Tibial nerve (tissue), 4 donors: ENCODE results near the gene ZC3H10.

Experiments used
- EP300 ChIP-seq, 2 donors: sonication (generic); formaldehyde crosslinking; IDR thresholded peaks; one replicate each; pipeline ENCODE4 v1.6.1; 2017; ENCODE audit warnings: antibody characterized with exemption in 2 of 2, mild to moderate bottlenecking in 1 of 2
- POLR2A ChIP-seq, 2 donors: fragments of 450-650 bp; IDR thresholded peaks; one replicate each; pipeline ENCODE4 v1.6.1; 2017; ENCODE audit warnings: antibody characterized with exemption in 2 of 2, mild to moderate bottlenecking in 2 of 2, moderate library complexity in 2 of 2
- TF ChIP-seq, protein P1 (sequence below), 5 experiments: fragments of 200-600 bp in 3 of 5; fragments of 450-650 bp in 2 of 5; sonication (generic) in 3 of 5; IDR thresholded peaks; one replicate each; pipeline ENCODE4 v1.5.1; 2016 to 2019; ENCODE audit warnings: antibody characterized with exemption in 5 of 5, mild to moderate bottlenecking in 3 of 5, moderate library complexity in 2 of 5

GRCh38 chr12:56145217-56145616, 27.2 kb downstream of the ZC3H10 start:
- TF ChIP-seq, protein P1, sequence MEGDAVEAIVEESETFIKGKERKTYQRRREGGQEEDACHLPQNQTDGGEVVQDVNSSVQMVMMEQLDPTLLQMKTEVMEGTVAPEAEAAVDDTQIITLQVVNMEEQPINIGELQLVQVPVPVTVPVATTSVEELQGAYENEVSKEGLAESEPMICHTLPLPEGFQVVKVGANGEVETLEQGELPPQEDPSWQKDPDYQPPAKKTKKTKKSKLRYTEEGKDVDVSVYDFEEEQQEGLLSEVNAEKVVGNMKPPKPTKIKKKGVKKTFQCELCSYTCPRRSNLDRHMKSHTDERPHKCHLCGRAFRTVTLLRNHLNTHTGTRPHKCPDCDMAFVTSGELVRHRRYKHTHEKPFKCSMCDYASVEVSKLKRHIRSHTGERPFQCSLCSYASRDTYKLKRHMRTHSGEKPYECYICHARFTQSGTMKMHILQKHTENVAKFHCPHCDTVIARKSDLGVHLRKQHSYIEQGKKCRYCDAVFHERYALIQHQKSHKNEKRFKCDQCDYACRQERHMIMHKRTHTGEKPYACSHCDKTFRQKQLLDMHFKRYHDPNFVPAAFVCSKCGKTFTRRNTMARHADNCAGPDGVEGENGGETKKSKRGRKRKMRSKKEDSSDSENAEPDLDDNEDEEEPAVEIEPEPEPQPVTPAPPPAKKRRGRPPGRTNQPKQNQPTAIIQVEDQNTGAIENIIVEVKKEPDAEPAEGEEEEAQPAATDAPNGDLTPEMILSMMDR (IDR thresholded peaks at IDR 0.05) = no peak
- TF ChIP-seq POLR2A (IDR thresholded peaks at IDR 0.05) = no peak
- no peak for TF ChIP-seq EP300 (IDR thresholded peaks at IDR 0.05)
